Endothelial cell of umbilical vein (primary cell): ENCODE results near the gene LARGE1. TPM values are rescaled to one million over a fixed set of nuclear protein-coding genes. Genes with fewer than 3 reads are reported as not detected.

Experiments used
- BruUV-seq: library from RNA; stranded (reverse); fragments of 400-500 nt; replicated peaks from 2 replicates; lab custom pipeline; 2021; lab: Mats Ljungman, UMichigan
- CTCF ChIA-PET: fragments of 300-600, 350-600 bp; sonication (Branson Sonifier 250); formaldehyde crosslinking; loops from one replicate; lab custom pipeline; 2021; ENCODE audit warnings: antibody characterized with exemption, inconsistent platforms; lab: Charles Lee
- POLR2A ChIA-PET: fragments of 300-600, 350-600 bp; sonication (Branson Sonifier 250); formaldehyde crosslinking; loops from one replicate; lab custom pipeline; 2021; ENCODE audit warnings: antibody characterized with exemption, inconsistent platforms; lab: Charles Lee
- DNase-seq: peaks from one replicate; pipeline ENCODE4 v3.0.0-alpha.2; 2011; ENCODE audit warnings: low read depth, low spot score
- FAIRE-seq: peaks from 2 replicates; lab custom pipeline; 2011; peaks lifted over from hg19 to GRCh38; lab: Jason Lieb, UNC
- H2AFZ ChIP-seq: 2 replicates; pipeline ENCODE4 v1.6.0; 2012; ENCODE audit warnings: low read depth, low read length, control low read depth, inconsistent platforms
- H3K27ac ChIP-seq: 2 replicates; pipeline ENCODE4 v1.5.1; 2011; ENCODE audit warnings: low read depth, mild to moderate bottlenecking, control low read depth, low read length, moderate library complexity; ENCODE audit not compliant: insufficient read depth
- H3K27me3 ChIP-seq, 2 experiments: 2 replicates each; pipeline versions ENCODE4 v1.6.0 to v1.6.1; 2011; ENCODE audit warnings: low read length in 2 of 2, mixed read lengths in 1 of 2; ENCODE audit not compliant: control insufficient read depth in 2 of 2, insufficient read depth in 2 of 2
- H3K36me3 ChIP-seq, 2 experiments: 2 replicates in 1 of 2; 3 replicates in 1 of 2; pipeline ENCODE4 v1.5.1; 2011; ENCODE audit warnings: low read length in 2 of 2, mild to moderate bottlenecking in 1 of 2, moderate library complexity in 1 of 2; ENCODE audit not compliant: control insufficient read depth in 2 of 2, insufficient read depth in 2 of 2; ENCODE audit errors: extremely low read depth in 1 of 2
- H3K4me1 ChIP-seq: 3 replicates; pipeline ENCODE4 v1.5.1; 2011; ENCODE audit warnings: mild to moderate bottlenecking, low read length; ENCODE audit not compliant: control insufficient read depth, insufficient read depth; ENCODE audit errors: extremely low read depth
- H3K4me2 ChIP-seq: 2 replicates; pipeline ENCODE4 v1.6.1; 2011; ENCODE audit warnings: low read length, control low read depth, mixed read lengths; ENCODE audit not compliant: insufficient read depth
- H3K4me3 ChIP-seq, 3 experiments: fragments of 200-600 bp in 1 of 3; sonication (generic), shearing (Covaris generic) in 1 of 3; replicated peaks in 1 of 3; 2 replicates each; pipeline ENCODE4 v1.5.1; 2011 to 2016; ENCODE audit warnings: control low read depth in 3 of 3, low read length in 3 of 3, mild to moderate bottlenecking in 2 of 3, inconsistent platforms in 1 of 3, low read depth in 1 of 3, moderate library complexity in 1 of 3; ENCODE audit not compliant: insufficient read depth in 1 of 3
- H3K79me2 ChIP-seq: 2 replicates; pipeline ENCODE4 v1.6.0; 2012; ENCODE audit warnings: low read length, inconsistent platforms; ENCODE audit not compliant: control insufficient read depth, insufficient read depth
- H3K9ac ChIP-seq: replicated peaks from 2 replicates; pipeline ENCODE3; 2011; ENCODE audit warnings: low read length, control low read depth; ENCODE audit not compliant: insufficient read depth; ENCODE audit errors: extremely low read depth
- H3K9me1 ChIP-seq: replicated peaks from 3 replicates; pipeline ENCODE4 v1.6.0; 2011; ENCODE audit warnings: mild to moderate bottlenecking, low read length; ENCODE audit not compliant: control insufficient read depth, insufficient read depth; ENCODE audit errors: extremely low read depth
- H3K9me3 ChIP-seq: replicated peaks from 2 replicates; pipeline ENCODE4 v1.5.1; 2012; ENCODE audit warnings: low read length, inconsistent platforms; ENCODE audit not compliant: control insufficient read depth, insufficient read depth
- H4K20me1 ChIP-seq: replicated peaks from 2 replicates; pipeline ENCODE3; 2011; ENCODE audit warnings: mild to moderate bottlenecking, low read length; ENCODE audit not compliant: control insufficient read depth, insufficient read depth; ENCODE audit errors: extremely low read depth
- EZH2 ChIP-seq: IDR thresholded peaks from 2 replicates; pipeline ENCODE4 v1.6.1; 2012; ENCODE audit warnings: borderline replicate concordance, low read depth, mild to moderate bottlenecking, moderate library complexity, low read length, inconsistent platforms; ENCODE audit not compliant: severe bottlenecking
- FOS ChIP-seq: IDR thresholded peaks from 2 replicates; pipeline ENCODE4 v1.6.1; 2011; ENCODE audit warnings: mild to moderate bottlenecking, low read length, moderate library complexity, borderline replicate concordance; ENCODE audit not compliant: insufficient read depth
- JUN ChIP-seq: IDR thresholded peaks from 2 replicates; pipeline ENCODE4 v1.6.1; 2011; ENCODE audit warnings: borderline replicate concordance, low read depth; ENCODE audit not compliant: insufficient read length, insufficient read depth
- POLR2A ChIP-seq: IDR thresholded peaks from 2 replicates; pipeline ENCODE4 v1.6.1; 2012; ENCODE audit warnings: low read depth, mild to moderate bottlenecking, control low read depth, low read length
- dilution Hi-C: fragments of 300-500 bp; cut with MboI; formaldehyde crosslinking; loops from one replicate; pipeline ENCODE4 v1.15.0; 2019; ENCODE audit warnings: low sequenced_read_pairs; ENCODE audit not compliant: extremely low pct_ligation_motif_present
- intact Hi-C: fragments of 100-400 bp; cut with micrococcal nuclease; formaldehyde crosslinking; loops from one replicate; pipeline ENCODE4 v1.10.0; 2022
- polyA plus RNA-seq, 4 experiments: library from polyadenylated mRNA; depleted of rRNA in 3 of 4; stranded (reverse) in 3 of 4; unstranded in 1 of 4; fragments of >200 nt; gene quantifications; 2 replicates each; pipeline versions ENCODE4 v1.2.1 to v1.2.3, GENCODE V29; 2011 to 2012; ENCODE audit warnings: missing spikeins in 1 of 4
- total RNA-seq: library from RNA; stranded (reverse); gene quantifications from 2 replicates; pipeline ENCODE4 v1.2.3, GENCODE V29; 2021
- TF ChIP-seq, protein P1 (sequence below): IDR thresholded peaks from 2 replicates; pipeline ENCODE4 v1.6.1; 2011; ENCODE audit not compliant: insufficient read depth, insufficient read length
- TF ChIP-seq, protein P2 (sequence below), 2 donors: IDR thresholded peaks; 1 replicate in 1 of 2; 2 replicates in 1 of 2; pipeline ENCODE4 v1.5.1; 2011; ENCODE audit warnings: low read length in 2 of 2, mild to moderate bottlenecking in 2 of 2, moderate library complexity in 2 of 2, control low read depth in 1 of 2, inconsistent platforms in 1 of 2, low read depth in 1 of 2; ENCODE audit not compliant: insufficient read depth in 1 of 2; ENCODE audit errors: extremely low read depth in 1 of 2

LARGE1 gene
- total and polyA plus RNA-seq, 2 donors (not counting 3 experiments of a cell fraction or from before 2014, with no cell fraction given), result 0.95 to 4.4 TPM

DNA sequence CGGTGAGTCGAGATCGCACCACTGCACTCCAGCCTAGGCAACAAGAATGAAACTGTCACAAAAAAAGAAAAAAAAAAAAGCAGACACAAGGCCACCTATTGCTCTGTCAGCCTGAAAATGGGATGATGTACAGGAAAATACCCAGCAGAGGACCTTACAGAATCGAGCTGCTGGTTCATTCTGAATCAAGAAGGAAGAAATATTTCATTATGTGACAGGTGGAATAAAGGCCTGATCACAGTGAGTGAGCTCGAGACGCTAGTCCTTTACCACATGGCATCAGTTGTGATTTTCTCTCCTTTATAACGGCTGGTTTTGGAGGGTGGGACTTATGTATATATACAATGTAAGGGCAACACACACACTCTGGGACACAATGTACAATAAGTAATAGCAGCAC, 340.0 kb downstream of the LARGE1 start:
- Histone ChIP-seq H3K4me1 (no peaks in the 10 kb centered on the region), H3K36me3 (no peaks in the 10 kb centered on the region), H3K79me2 (no peaks in the 10 kb centered on the region), H3K4me3 (no peak overlapping the region), H3K9ac (no peak overlapping the region), H3K9me3 (peaks cover 2% of the 10 kb centered on the region), H4K20me1 (no peaks in the 10 kb centered on the region), H3K4me2 (no peak overlapping the region), H3K27ac (no peak overlapping the region), H2AFZ (no peak overlapping the region), H3K9me1 (no peaks in the 10 kb centered on the region), H3K27me3 (no peaks in the 10 kb centered on the region)
- TF ChIP-seq FOS (no peak), EZH2 (no peak), JUN (no peak)
- TF ChIP-seq, protein P1, sequence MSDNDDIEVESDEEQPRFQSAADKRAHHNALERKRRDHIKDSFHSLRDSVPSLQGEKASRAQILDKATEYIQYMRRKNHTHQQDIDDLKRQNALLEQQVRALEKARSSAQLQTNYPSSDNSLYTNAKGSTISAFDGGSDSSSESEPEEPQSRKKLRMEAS, result no peak
- BruUV-seq, result no TSS peak
- intact Hi-C loops, result no loop called here
- CTCF ChIA-PET, result no interaction called here
- dilution Hi-C loops, result no loop called here
- FAIRE-seq (no peak), DNase-seq (no peak)
- POLR2A ChIA-PET, result no interaction called here

DNA sequence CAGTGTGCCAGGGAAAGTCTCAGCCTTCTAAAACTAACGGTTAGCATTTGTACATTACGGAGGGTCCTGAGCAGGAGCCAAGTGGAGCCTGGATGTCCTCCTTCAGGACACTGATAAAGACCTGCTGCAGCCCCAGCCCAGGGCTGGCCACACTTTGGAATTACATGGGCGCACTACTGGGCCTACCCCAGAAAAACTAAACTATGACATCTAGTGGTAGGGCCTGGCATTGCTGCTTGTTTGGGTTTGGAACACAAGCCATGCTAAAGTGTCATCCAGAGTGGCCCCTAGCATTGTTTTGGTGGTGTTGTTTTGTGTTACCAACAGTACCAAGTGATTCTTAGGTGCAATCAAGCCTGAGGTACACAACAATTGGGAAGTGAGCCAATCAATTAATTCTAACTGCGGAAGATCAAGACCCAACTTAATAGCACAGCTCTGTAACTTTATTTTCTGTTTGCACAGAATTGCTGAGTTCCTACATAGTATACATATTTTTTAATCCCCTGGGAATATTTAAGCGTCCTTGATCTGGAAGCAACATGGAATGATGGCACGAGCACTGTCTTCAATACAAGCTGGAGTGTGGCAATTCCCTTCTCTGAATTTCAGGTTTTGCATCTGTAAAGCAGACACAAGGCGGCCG, 340.7 kb downstream of the LARGE1 start:
- peak; percentile 26 for FAIRE-seq
- DNase-seq, result no peak
- Histone ChIP-seq H3K36me3 (no peaks in the 10 kb centered on the region), H4K20me1 (no peaks in the 10 kb centered on the region), H3K4me2 (no peak overlapping the region), H3K9me3 (peaks cover 2% of the 10 kb centered on the region), H3K79me2 (no peaks in the 10 kb centered on the region), H3K27me3 (no peaks in the 10 kb centered on the region), H3K4me1 (no peaks in the 10 kb centered on the region), H3K4me3 (no peak overlapping the region), H3K27ac (no peak overlapping the region), H3K9me1 (no peaks in the 10 kb centered on the region), H3K9ac (no peak overlapping the region), H2AFZ (no peak overlapping the region)
- dilution Hi-C loops (no loop called here), intact Hi-C loops (loop anchor here (1.0 to 2.0 kb wide), 2 partner anchors 61 to 277 kb away; no protein-coding TSS in a partner anchor)
- no peak for TF ChIP-seq POLR2A
- TF ChIP-seq, protein P2, sequence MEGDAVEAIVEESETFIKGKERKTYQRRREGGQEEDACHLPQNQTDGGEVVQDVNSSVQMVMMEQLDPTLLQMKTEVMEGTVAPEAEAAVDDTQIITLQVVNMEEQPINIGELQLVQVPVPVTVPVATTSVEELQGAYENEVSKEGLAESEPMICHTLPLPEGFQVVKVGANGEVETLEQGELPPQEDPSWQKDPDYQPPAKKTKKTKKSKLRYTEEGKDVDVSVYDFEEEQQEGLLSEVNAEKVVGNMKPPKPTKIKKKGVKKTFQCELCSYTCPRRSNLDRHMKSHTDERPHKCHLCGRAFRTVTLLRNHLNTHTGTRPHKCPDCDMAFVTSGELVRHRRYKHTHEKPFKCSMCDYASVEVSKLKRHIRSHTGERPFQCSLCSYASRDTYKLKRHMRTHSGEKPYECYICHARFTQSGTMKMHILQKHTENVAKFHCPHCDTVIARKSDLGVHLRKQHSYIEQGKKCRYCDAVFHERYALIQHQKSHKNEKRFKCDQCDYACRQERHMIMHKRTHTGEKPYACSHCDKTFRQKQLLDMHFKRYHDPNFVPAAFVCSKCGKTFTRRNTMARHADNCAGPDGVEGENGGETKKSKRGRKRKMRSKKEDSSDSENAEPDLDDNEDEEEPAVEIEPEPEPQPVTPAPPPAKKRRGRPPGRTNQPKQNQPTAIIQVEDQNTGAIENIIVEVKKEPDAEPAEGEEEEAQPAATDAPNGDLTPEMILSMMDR (IDR thresholded peaks at IDR 0.05; ENCODE audit: extremely low read depth in 1 of 2, insufficient read depth in 1 of 2, low read depth in 1 of 2, low read length in 2 of 2), result peak; percentile 53 to 56
- ChIA-PET POLR2A (no interaction called here), CTCF (no interaction called here)
- BruUV-seq, result no TSS peak
